Esophagus (tissue), 2 donors: Measurements from ENCODE around the gene AZIN2. TPM values are rescaled to one million over a fixed set of nuclear protein-coding genes. Genes with fewer than 3 reads are reported as not detected.
"Not testable (repeated sequence)": the region's sequence is repeated elsewhere in the genome, so short reads cannot be mapped to it uniquely, and the experiment has no call there.

Experiments
- H3K27ac ChIP-seq, 2 donors: one replicate each; pipeline ENCODE4 v1.5.1; 2013; ENCODE audit warnings: low read depth in 2 of 2, mild to moderate bottlenecking in 2 of 2, inconsistent platforms in 1 of 2, low read length in 1 of 2, moderate library complexity in 1 of 2
- H3K27me3 ChIP-seq, 2 donors: one replicate each; pipeline ENCODE4 v1.6.1; 2013; ENCODE audit warnings: low read length in 2 of 2, control low read depth in 1 of 2, mild to moderate bottlenecking in 1 of 2; ENCODE audit not compliant: insufficient read depth in 2 of 2, control insufficient read depth in 1 of 2
- H3K36me3 ChIP-seq, 2 donors: one replicate each; pipeline ENCODE4 v1.6.1; 2013; ENCODE audit warnings: low read length in 1 of 2; ENCODE audit not compliant: control insufficient read depth in 2 of 2, insufficient read depth in 2 of 2
- H3K4me1 ChIP-seq, 2 donors: one replicate each; pipeline ENCODE4 v1.6.1; 2013; ENCODE audit warnings: low read length in 1 of 2; ENCODE audit not compliant: control insufficient read depth in 2 of 2, insufficient read depth in 2 of 2
- H3K4me3 ChIP-seq, 2 donors: one replicate each; pipeline ENCODE4 v1.5.1; 2013; ENCODE audit warnings: low read length in 2 of 2, mild to moderate bottlenecking in 2 of 2, low read depth in 1 of 2, moderate library complexity in 1 of 2
- H3K9me3 ChIP-seq, 2 donors: one replicate each; pipeline ENCODE4 v1.6.1; 2013; ENCODE audit warnings: mild to moderate bottlenecking in 2 of 2, low read depth in 1 of 2, low read length in 1 of 2, moderate library complexity in 1 of 2; ENCODE audit not compliant: control insufficient read depth in 2 of 2, insufficient read depth in 1 of 2
- WGBS, 2 donors: extraction: QIAGEN DNeasy Blood & Tissue Kit; methylation state at CpG; one replicate each; pipeline ENCODE4 v1.1.7; 2013; 5-methylcytosine and 5-hydroxymethylcytosine counted together
- polyA plus RNA-seq, 2 donors: library from polyadenylated mRNA; stranded (reverse); fragments of 200-250 nt; gene quantifications; one replicate each; pipeline ENCODE4 v1.2.3, GENCODE V29; 2013
- donor health status: healthy with polysubstance abuse.
- donor health status: Bipolar disorder and iron deficiency.

The AZIN2 gene
- polyA plus RNA-seq, 2 donors: 0.63 to 0.72 TPM

GRCh38 chr1:33055210-33056008 lies 25.5 kb upstream of the AZIN2 start:
- H3K4me1 ChIP-seq: peaks cover 0 to 6% of the 10 kb centered on the region in 2 donors
- no peaks in the 10 kb centered on the region for H3K27me3 ChIP-seq
- H3K4me3 ChIP-seq: no peak overlapping the region
- no peak overlapping the region for H3K27ac ChIP-seq
- no peaks in the 10 kb centered on the region for H3K9me3 ChIP-seq
- no peaks in the 10 kb centered on the region for H3K36me3 ChIP-seq
- 43 to 45% methylated on average over 12 of the region's 12 CpGs for WGBS, 2 donors

GRCh38 chr1:33056426-33056825 lies 24.5 kb upstream of the AZIN2 start:
- WGBS, 2 donors: 86 to 90% methylated on average over 3 of the region's 3 CpGs

GRCh38 chr1:33057095-33057494 lies 23.9 kb upstream of the AZIN2 start:
- Histone ChIP-seq H3K27ac (no peak overlapping the region), H3K4me1 (peaks cover 0 to 6% of the 10 kb centered on the region in 2 donors), H3K9me3 (peaks cover 0 to 3% of the 10 kb centered on the region in 2 donors), H3K4me3 (no peak overlapping the region), H3K27me3 (no peaks in the 10 kb centered on the region), H3K36me3 (no peaks in the 10 kb centered on the region)
- WGBS, 2 donors: 86 to 88% methylated on average over 2 of the region's 2 CpGs

More at GRCh38 chr1:33056426-33056825, 24.5 kb upstream of the AZIN2 start:
- H3K36me3 ChIP-seq: no peaks in the 10 kb centered on the region
- H3K27me3 ChIP-seq: no peaks in the 10 kb centered on the region
- no peaks in the 10 kb centered on the region for H3K9me3 ChIP-seq
- H3K4me1 ChIP-seq: peaks cover 0 to 6% of the 10 kb centered on the region in 2 donors
- H3K27ac ChIP-seq: no peak overlapping the region
- no peak overlapping the region for H3K4me3 ChIP-seq

GRCh38 chr1:33060579-33061083 lies 20.3 kb upstream of the AZIN2 start:
- H3K9me3 ChIP-seq: peaks cover 3 to 21% of the 10 kb centered on the region in 2 donors
- H3K27ac ChIP-seq: no peak overlapping the region
- H3K4me3 ChIP-seq: no peak overlapping the region
- peaks cover 0 to 2% of the 10 kb centered on the region in 2 donors for H3K27me3 ChIP-seq
- 41 to 44% methylated on average over 2 of the region's 2 CpGs for WGBS, 2 donors
- no peaks in the 10 kb centered on the region for H3K36me3 ChIP-seq
- peaks cover 0 to 2% of the 10 kb centered on the region in 2 donors for H3K4me1 ChIP-seq

GRCh38 chr1:33061834-33062233 lies 19.1 kb upstream of the AZIN2 start:
- no peaks in the 10 kb centered on the region for H3K4me1 ChIP-seq
- peaks cover 0 to 2% of the 10 kb centered on the region in 2 donors for H3K27me3 ChIP-seq
- H3K27ac ChIP-seq: no peak overlapping the region
- H3K9me3 ChIP-seq: peaks cover 3 to 23% of the 10 kb centered on the region in 2 donors
- no peaks in the 10 kb centered on the region for H3K36me3 ChIP-seq
- H3K4me3 ChIP-seq: no peak overlapping the region

- not testable (repeated sequence) for H3K27me3 ChIP-seq
- 91% methylated on average over 9 of the region's 9 CpGs for WGBS, 2 donors
These were observed 16.7 kb upstream of the AZIN2 start for GRCh38 chr1:33064284-33064683.

GRCh38 chr1:33065301-33065700 lies 15.7 kb upstream of the AZIN2 start:
- Histone ChIP-seq H3K27me3 (peaks cover 0 to 2% of the 10 kb centered on the region in 2 donors), H3K9me3 (peaks cover 3 to 23% of the 10 kb centered on the region in 2 donors), H3K27ac (no peak overlapping the region), H3K4me1 (no peaks in the 10 kb centered on the region), H3K4me3 (no peak overlapping the region), H3K36me3 (no peaks in the 10 kb centered on the region)
- WGBS, 2 donors: 91% methylated on average over 10 of the region's 10 CpGs

More at GRCh38 chr1:33064284-33064683, 16.7 kb upstream of the AZIN2 start:
- H3K4me1 ChIP-seq, H3K27ac ChIP-seq, H3K4me3 ChIP-seq, H3K36me3 ChIP-seq: not testable (repeated sequence)
- H3K9me3 ChIP-seq: peaks cover 3 to 23% of the 10 kb centered on the region in 2 donors

- WGBS, 2 donors: 92 to 97% methylated on average over 3 of the region's 3 CpGs
- not testable (repeated sequence) for H3K27ac ChIP-seq, H3K4me3 ChIP-seq, H3K27me3 ChIP-seq, H3K36me3 ChIP-seq, H3K4me1 ChIP-seq
- peaks cover 3 to 23% of the 10 kb centered on the region in 2 donors for H3K9me3 ChIP-seq
These were observed 14.5 kb upstream of the AZIN2 start for GRCh38 chr1:33066477-33066876.

- not testable (repeated sequence) for H3K36me3 ChIP-seq, H3K27me3 ChIP-seq, H3K4me3 ChIP-seq, H3K27ac ChIP-seq, H3K4me1 ChIP-seq
- WGBS, 2 donors: 22 to 33% methylated on average over 2 of the region's 2 CpGs
- H3K9me3 ChIP-seq: peaks cover 3 to 14% of the 10 kb centered on the region in 2 donors
These were observed 12.8 kb upstream of the AZIN2 start for GRCh38 chr1:33068108-33068507.

- WGBS, 2 donors: 96% methylated on average over 1 of the region's 1 CpG
- no peak overlapping the region for H3K4me3 ChIP-seq
- no peaks in the 10 kb centered on the region for H3K4me1 ChIP-seq
- no peaks in the 10 kb centered on the region for H3K36me3 ChIP-seq
- no peak overlapping the region for H3K27ac ChIP-seq
- H3K9me3 ChIP-seq: peaks cover 0 to 1% of the 10 kb centered on the region in 2 donors
- no peaks in the 10 kb centered on the region for H3K27me3 ChIP-seq
These were observed 10.3 kb upstream of the AZIN2 start for GRCh38 chr1:33070628-33071027.
